ENCODE data around the gene TTLL3. TPM values are rescaled to one million over a fixed set of nuclear protein-coding genes. Genes with fewer than 3 reads are reported as not detected.

Gene TTLL3
- total RNA-seq, 2 donors from 2014 or later = 12.2 to 13.1 TPM

DNA sequence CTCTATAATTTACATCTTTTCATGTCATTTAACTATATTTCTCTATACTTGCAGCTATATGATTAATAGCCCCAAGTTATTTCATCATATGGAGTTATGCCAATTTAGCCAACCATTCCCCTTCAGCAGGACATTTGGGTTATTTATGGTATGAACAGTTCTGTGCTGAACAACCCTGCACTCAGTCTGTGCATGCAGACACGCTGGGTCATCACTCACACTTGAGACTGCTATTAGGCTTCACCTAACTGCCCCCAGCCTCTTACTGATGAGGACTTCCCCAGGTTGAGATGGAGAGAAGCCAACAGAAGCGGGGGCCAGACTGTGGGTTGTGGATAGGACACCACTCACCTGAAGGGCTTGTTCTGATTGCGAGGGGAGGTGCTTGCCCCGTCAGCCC lies 25.1 kb upstream of the TTLL3 start:
- DNase-seq (ENCODE audit: low spot score) = no peak
- Histone ChIP-seq H3K27me3 (no peaks in the 10 kb centered on the region), H3K4me1 (no peaks in the 10 kb centered on the region), H3K36me3 (peaks cover 75% of the 10 kb centered on the region), H3K27ac (no peak overlapping the region), H3K9me3 (no peaks in the 10 kb centered on the region), H3K4me3 (no peak overlapping the region)
- TF ChIP-seq, protein P1, sequence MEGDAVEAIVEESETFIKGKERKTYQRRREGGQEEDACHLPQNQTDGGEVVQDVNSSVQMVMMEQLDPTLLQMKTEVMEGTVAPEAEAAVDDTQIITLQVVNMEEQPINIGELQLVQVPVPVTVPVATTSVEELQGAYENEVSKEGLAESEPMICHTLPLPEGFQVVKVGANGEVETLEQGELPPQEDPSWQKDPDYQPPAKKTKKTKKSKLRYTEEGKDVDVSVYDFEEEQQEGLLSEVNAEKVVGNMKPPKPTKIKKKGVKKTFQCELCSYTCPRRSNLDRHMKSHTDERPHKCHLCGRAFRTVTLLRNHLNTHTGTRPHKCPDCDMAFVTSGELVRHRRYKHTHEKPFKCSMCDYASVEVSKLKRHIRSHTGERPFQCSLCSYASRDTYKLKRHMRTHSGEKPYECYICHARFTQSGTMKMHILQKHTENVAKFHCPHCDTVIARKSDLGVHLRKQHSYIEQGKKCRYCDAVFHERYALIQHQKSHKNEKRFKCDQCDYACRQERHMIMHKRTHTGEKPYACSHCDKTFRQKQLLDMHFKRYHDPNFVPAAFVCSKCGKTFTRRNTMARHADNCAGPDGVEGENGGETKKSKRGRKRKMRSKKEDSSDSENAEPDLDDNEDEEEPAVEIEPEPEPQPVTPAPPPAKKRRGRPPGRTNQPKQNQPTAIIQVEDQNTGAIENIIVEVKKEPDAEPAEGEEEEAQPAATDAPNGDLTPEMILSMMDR (IDR thresholded peaks at IDR 0.05) = no peak

DNA sequence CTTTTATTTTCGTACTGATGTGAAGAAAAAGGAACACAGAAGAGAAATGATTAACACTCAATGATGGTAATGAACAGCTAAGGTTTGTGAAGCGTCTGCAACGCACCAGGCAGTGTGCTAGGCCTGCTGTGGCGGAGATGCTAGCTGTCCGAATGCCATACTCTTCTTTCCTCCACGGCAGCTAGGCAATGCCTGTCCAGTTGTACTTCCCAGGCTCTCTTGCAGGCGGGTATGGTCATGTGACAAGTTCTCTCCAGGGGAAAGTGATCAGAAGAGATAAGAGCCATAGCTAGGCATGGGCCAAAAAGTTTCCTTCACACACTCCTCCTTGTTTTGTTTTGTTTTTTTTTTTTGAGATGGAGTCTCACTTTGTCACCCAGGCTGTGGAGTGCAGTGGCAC lies 24.5 kb upstream of the TTLL3 start:
- H3K36me3 ChIP-seq = peaks cover 73% of the 10 kb centered on the region
- no peaks in the 10 kb centered on the region for H3K9me3 ChIP-seq
- H3K27ac ChIP-seq = no peak overlapping the region
- peaks cover 0 to under 1% of the 10 kb centered on the region in 2 donors for H3K4me1 ChIP-seq
- no peaks in the 10 kb centered on the region for H3K27me3 ChIP-seq
- no peak for DNase-seq (ENCODE audit: low spot score)
- TF ChIP-seq, protein P1 (IDR thresholded peaks at IDR 0.05) = no peak
- H3K4me3 ChIP-seq = no peak overlapping the region

DNA sequence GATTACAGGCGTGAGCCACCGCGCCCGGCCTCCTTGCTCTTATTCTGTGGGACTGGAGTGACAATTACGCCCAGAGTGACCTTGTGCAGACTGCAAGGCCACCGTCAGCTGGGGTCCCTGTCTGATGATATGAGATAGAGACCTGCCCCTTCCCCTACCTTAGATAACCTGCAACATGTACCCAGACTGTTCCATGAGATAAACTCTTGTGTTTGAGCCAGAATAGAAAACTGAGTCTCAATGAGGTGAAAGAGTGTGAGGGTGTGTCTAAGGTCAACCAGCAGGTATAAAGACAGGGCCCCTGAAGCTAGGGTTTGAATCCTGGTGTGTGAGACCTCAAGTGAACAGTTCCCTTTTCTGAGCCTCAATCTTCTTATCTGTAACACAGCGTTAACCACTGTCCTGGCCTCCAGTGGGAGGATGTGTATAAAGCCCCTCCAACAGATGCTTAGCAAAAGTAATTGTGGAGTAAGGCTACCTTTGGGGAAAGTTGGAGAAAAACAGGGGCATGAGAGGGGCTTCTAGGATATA lies 23.8 kb upstream of the TTLL3 start:
- no peak overlapping the region for H3K4me3 ChIP-seq
- H3K4me1 ChIP-seq = peaks cover 0 to 7% of the 10 kb centered on the region in 2 donors
- no peaks in the 10 kb centered on the region for H3K9me3 ChIP-seq
- no peak overlapping the region for H3K27ac ChIP-seq
- no peak for DNase-seq (ENCODE audit: low spot score)
- peaks cover 69% of the 10 kb centered on the region for H3K36me3 ChIP-seq
- TF ChIP-seq, protein P1 (IDR thresholded peaks at IDR 0.05) = no peak
- no peaks in the 10 kb centered on the region for H3K27me3 ChIP-seq

DNA sequence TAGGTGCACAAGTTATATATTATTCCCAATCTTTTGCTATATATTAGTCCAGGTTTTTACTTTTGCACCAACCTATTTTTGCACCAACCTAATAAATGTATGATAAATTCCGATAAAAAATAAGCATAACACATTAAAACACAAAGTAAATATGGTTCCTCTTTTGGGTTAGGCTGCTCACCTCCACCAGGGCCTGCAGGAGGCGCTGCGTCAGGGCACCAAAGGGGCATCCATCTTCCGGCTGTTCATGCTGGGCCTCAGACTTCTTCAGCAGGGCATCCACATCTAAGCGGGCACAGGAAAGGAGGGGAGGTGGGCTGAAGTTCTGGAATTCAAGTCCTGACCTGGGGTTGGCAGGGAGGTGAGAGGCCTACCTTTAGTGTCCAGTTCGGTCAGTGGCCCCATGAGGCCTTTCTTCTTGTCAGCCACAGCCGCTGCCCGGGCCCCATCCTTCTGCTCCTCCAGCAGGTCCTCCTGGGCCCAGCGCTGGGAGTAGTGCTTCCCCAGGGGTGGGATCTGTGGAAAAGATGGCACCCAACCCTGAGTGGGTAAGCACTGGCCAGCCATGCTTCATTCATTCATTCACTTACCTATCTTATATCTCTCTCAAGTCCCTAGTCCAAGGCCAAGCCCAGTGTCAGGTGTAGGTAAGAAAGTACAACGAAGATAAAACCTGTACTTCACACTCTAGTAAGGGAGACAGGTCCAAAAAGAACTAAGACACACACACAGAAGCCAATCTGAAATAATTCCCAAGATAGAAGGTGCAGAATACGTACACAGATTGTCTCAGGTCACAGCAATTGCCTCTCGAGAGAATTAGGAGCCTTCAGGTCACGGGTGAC lies 23.0 kb upstream of the TTLL3 start:
- no peaks in the 10 kb centered on the region for H3K9me3 ChIP-seq
- H3K27me3 ChIP-seq = no peaks in the 10 kb centered on the region
- no peak for DNase-seq (ENCODE audit: low spot score)
- TF ChIP-seq, protein P1 (IDR thresholded peaks at IDR 0.05) = peak in 1 of 2 donors; percentile 11
- H3K27ac ChIP-seq = no peak overlapping the region
- peaks cover 0 to 14% of the 10 kb centered on the region in 2 donors for H3K4me1 ChIP-seq
- peaks cover 67% of the 10 kb centered on the region for H3K36me3 ChIP-seq
- no peak overlapping the region for H3K4me3 ChIP-seq

DNA sequence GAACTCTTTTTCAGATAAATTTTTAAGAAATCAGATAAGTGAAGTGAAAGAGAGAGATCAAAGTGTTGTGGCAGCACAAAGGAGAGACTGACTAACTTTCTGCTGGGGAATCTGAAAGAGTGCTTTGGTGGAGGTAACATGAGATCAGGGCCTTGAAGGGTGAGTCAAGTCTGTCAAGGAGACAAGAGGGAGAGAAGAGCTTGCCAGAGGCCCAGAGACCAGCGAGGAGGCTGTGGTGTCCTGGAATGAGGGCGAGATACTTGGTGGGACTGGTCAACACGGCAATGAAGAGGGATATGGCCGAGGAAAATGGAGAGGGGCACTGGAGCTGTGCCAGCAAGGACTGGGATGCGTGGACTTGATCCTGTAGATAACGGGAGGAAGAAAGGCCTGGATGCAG lies 22.3 kb upstream of the TTLL3 start:
- H3K4me1 ChIP-seq = peaks cover 0 to 14% of the 10 kb centered on the region in 2 donors
- TF ChIP-seq, protein P1 (IDR thresholded peaks at IDR 0.05) = no peak
- H3K4me3 ChIP-seq = no peak overlapping the region
- no peak for DNase-seq (ENCODE audit: low spot score)
- no peaks in the 10 kb centered on the region for H3K9me3 ChIP-seq
- no peak overlapping the region for H3K27ac ChIP-seq
- no peaks in the 10 kb centered on the region for H3K27me3 ChIP-seq
- peaks cover 61% of the 10 kb centered on the region for H3K36me3 ChIP-seq
